Thyroid gland (tissue), 4 donors: ENCODE results near the gene RNF17. TPM values are rescaled to one million over a fixed set of nuclear protein-coding genes. Genes with fewer than 3 reads are reported as not detected.

Source experiments
- DNase-seq, 2 donors: peaks; one replicate each; pipeline ENCODE4 v3.0.0-alpha.2; 2019
- H3K27ac ChIP-seq, 3 donors: fragments of 200-600 bp; sonication (generic); 1 replicate in 2 of 3; 2 replicates in 1 of 3; pipeline ENCODE4 v1.5.1; 2016 to 2019; ENCODE audit warnings: mild to moderate bottlenecking in 1 of 3, moderate library complexity in 1 of 3
- H3K27me3 ChIP-seq: fragments of 200-600 bp; sonication (generic); one replicate; pipeline ENCODE4 v1.5.1; 2019
- H3K36me3 ChIP-seq, 2 donors: fragments of 200-600 bp; sonication (generic); one replicate each; pipeline ENCODE4 v1.5.1; 2016 to 2019
- H3K4me1 ChIP-seq, 2 donors: fragments of 200-600 bp; sonication (generic); one replicate each; pipeline ENCODE4 v1.5.1; 2017 to 2019
- H3K4me3 ChIP-seq, 3 donors: fragments of 200-600 bp; sonication (generic); replicated peaks in 1 of 3; 1 replicate in 2 of 3; 2 replicates in 1 of 3; pipeline ENCODE4 v1.5.1; 2016; ENCODE audit warnings: mild to moderate bottlenecking in 1 of 3
- H3K9me3 ChIP-seq: fragments of 200-600 bp; sonication (generic); one replicate; pipeline ENCODE4 v1.5.1; 2017
- POLR2A ChIP-seq, 2 donors: fragments of 450-650 bp; IDR thresholded peaks; one replicate each; pipeline ENCODE4 v1.6.1; 2017; ENCODE audit warnings: antibody characterized with exemption in 2 of 2, mild to moderate bottlenecking in 2 of 2, moderate library complexity in 1 of 2
- WGBS, 2 donors: methylation state at CpG; one replicate each; pipeline ENCODE4 v1.1.5; 2017; 5-methylcytosine and 5-hydroxymethylcytosine counted together
- intact Hi-C: fragments of 100-400 bp; cut with DNase I; formaldehyde crosslinking; loops from one replicate; pipeline ENCODE4 v1.15.1; 2023
- total RNA-seq, 4 donors: library from RNA; depleted of rRNA; stranded (reverse); fragments of >200 nt; gene quantifications; one replicate each; pipeline ENCODE4 v1.2.3, GENCODE V29; 2016
- TF ChIP-seq, protein P1 (sequence below), 6 experiments: fragments of 200-600 bp in 3 of 6; fragments of 450-650 bp in 3 of 6; sonication (generic) in 3 of 6; IDR thresholded peaks; one replicate each; pipeline ENCODE4 v1.5.1; 2016 to 2019; ENCODE audit warnings: antibody characterized with exemption in 6 of 6, mild to moderate bottlenecking in 2 of 6, inconsistent platforms in 1 of 6, moderate library complexity in 1 of 6

The RNF17 gene
- total RNA-seq, 4 donors from 2014 or later: 0.11 to 0.83 (median 0.13) TPM; not detected in 1

DNA sequence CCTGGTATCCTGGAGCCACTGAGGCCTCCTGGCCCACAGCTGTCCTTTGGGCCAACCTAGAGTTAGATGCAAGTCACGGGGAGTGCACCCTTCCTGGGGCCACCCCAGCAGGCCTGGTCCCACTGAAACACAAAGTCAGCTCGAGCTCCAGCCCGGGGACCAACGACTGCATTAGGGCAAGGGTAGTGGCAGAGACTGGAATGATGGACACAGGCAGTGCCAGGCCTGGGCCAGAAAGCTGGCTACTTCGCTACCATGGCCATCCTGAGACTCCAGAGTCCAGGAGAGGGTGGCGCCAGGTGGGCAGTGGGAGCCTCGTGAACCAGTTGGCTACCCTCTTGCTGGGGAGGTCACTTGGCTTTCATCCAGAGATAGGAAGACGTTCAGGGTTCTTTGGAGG is 22.2 kb upstream of the RNF17 start:
- no peak for DNase-seq
- no peaks in the 10 kb centered on the region for H3K27me3 ChIP-seq
- H3K27ac ChIP-seq: no peak overlapping the region
- H3K36me3 ChIP-seq: no peaks in the 10 kb centered on the region
- H3K4me1 ChIP-seq: peaks cover 0 to 6% of the 10 kb centered on the region in 2 donors
- no peak overlapping the region for H3K4me3 ChIP-seq
- WGBS, 2 donors: 66 to 71% methylated on average over 7 to 8 of the region's 8 CpGs
- TF ChIP-seq POLR2A (IDR thresholded peaks at IDR 0.05): no peak
- TF ChIP-seq, protein P1, sequence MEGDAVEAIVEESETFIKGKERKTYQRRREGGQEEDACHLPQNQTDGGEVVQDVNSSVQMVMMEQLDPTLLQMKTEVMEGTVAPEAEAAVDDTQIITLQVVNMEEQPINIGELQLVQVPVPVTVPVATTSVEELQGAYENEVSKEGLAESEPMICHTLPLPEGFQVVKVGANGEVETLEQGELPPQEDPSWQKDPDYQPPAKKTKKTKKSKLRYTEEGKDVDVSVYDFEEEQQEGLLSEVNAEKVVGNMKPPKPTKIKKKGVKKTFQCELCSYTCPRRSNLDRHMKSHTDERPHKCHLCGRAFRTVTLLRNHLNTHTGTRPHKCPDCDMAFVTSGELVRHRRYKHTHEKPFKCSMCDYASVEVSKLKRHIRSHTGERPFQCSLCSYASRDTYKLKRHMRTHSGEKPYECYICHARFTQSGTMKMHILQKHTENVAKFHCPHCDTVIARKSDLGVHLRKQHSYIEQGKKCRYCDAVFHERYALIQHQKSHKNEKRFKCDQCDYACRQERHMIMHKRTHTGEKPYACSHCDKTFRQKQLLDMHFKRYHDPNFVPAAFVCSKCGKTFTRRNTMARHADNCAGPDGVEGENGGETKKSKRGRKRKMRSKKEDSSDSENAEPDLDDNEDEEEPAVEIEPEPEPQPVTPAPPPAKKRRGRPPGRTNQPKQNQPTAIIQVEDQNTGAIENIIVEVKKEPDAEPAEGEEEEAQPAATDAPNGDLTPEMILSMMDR (IDR thresholded peaks at IDR 0.05): no peak
- intact Hi-C loops: no loop called here
- H3K9me3 ChIP-seq: no peaks in the 10 kb centered on the region

DNA sequence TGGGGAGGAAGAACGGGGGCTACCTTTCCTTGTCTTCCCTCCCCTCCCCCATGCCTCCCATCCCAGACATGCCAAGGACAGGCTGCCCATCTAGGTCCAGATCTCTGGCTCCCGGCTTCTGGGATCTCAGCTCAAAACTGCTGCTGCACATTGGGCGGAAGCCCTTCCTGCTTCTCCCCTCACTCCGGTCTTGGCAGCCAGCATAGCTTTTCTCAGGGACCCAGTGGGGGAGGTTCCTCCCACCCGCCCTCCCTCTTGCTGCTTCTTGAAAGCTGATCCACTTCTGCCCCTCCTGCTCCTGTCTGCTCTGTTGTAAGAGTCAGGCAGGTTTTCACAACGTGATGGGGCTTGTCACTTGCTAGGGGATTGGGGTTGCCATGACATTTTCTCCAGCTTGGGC is 21.7 kb upstream of the RNF17 start:
- DNase-seq: no peak
- H3K36me3 ChIP-seq: no peaks in the 10 kb centered on the region
- no peak for TF ChIP-seq POLR2A (IDR thresholded peaks at IDR 0.05)
- TF ChIP-seq, protein P1 (IDR thresholded peaks at IDR 0.05): no peak
- H3K27me3 ChIP-seq: no peaks in the 10 kb centered on the region
- H3K9me3 ChIP-seq: no peaks in the 10 kb centered on the region
- 23 to 26% methylated on average over 6 of the region's 6 CpGs for WGBS, 2 donors
- H3K27ac ChIP-seq: no peak overlapping the region
- H3K4me3 ChIP-seq: no peak overlapping the region
- intact Hi-C loops: no loop called here
- peaks cover under 1 to 10% of the 10 kb centered on the region in 2 donors for H3K4me1 ChIP-seq

DNA sequence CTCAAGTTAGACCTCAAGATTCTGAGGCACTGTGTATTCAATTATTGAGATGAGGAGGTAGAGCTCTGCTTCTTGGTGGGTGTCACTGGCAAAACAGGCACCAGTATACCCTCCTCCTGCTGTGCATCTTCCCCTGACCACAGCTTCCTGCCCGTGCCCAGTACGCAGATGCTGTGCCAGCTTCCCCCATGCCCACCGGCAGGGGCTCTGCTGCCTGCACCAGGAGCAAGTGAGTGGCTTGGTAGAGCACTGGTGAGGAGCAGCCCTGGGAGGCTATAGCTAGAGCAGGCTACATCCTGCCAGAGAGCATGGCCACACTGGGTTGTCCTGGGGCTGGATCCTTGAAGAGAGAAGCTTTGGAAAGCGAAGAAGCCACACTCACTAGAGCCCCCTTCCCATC is 21.0 kb upstream of the RNF17 start:
- Histone ChIP-seq H3K27me3 (no peaks in the 10 kb centered on the region), H3K27ac (no peak overlapping the region), H3K4me1 (peaks cover 4 to 17% of the 10 kb centered on the region in 2 donors), H3K9me3 (no peaks in the 10 kb centered on the region), H3K36me3 (no peaks in the 10 kb centered on the region), H3K4me3 (no peak overlapping the region)
- intact Hi-C loops: no loop called here
- 77 to 85% methylated on average over 3 to 4 of the region's 4 CpGs for WGBS, 2 donors
- TF ChIP-seq POLR2A (IDR thresholded peaks at IDR 0.05): no peak
- TF ChIP-seq, protein P1 (IDR thresholded peaks at IDR 0.05): no peak
- no peak for DNase-seq

DNA sequence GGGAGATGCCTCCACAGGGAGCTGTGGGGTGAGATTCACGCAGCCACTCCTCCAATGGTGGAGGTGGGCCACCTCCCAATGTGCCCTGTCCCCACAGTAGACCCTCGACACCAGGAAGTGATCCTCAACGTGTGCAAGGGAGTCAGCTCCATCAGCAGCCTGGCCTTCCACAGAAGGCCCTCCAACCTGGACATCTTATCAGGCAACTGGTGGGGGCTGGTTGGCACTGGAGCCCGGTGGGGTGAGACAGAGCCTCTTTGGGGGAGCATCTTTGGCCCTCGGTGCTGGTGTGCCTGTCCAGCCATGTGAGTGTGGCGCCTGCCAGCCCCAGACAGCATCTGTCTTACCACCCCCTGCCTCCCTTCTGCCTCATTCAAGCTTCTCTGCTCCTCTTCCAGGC is 19.7 kb upstream of the RNF17 start:
- Histone ChIP-seq H3K9me3 (no peaks in the 10 kb centered on the region), H3K36me3 (no peaks in the 10 kb centered on the region), H3K27ac (no peak overlapping the region), H3K4me3 (no peak overlapping the region), H3K4me1 (peaks cover 4 to 17% of the 10 kb centered on the region in 2 donors), H3K27me3 (no peaks in the 10 kb centered on the region)
- DNase-seq: no peak
- WGBS, 2 donors: 63 to 77% methylated on average over 6 of the region's 6 CpGs
- TF ChIP-seq, protein P1 (IDR thresholded peaks at IDR 0.05): no peak
- TF ChIP-seq POLR2A (IDR thresholded peaks at IDR 0.05): no peak
- intact Hi-C loops: no loop called here

DNA sequence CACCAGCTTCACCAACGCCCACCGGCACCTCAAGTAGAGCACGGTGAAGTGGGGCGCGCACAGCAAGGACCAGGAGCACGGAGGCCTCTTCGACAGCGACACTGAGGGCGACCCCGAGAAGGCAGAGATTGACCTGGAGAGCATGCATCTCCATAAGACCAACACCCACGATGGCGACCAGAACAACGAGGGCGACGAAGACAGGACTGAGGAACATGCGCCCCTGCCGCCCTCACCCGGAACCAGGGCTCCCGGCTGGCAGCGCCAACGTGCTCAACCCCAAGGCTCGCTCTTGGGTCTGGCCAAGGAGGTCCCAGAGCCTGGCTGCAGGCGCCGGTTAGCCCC is 18.5 kb upstream of the RNF17 start:
- no peak overlapping the region for H3K4me3 ChIP-seq
- no peaks in the 10 kb centered on the region for H3K9me3 ChIP-seq
- no peak overlapping the region for H3K27ac ChIP-seq
- intact Hi-C loops: no loop called here
- no peak for DNase-seq
- H3K36me3 ChIP-seq: no peaks in the 10 kb centered on the region
- TF ChIP-seq POLR2A (IDR thresholded peaks at IDR 0.05): no peak
- TF ChIP-seq, protein P1 (IDR thresholded peaks at IDR 0.05): no peak
- peaks cover 4 to 17% of the 10 kb centered on the region in 2 donors for H3K4me1 ChIP-seq
- H3K27me3 ChIP-seq: no peaks in the 10 kb centered on the region
- 71 to 82% methylated on average over 3 to 8 of the region's 24 CpGs for WGBS, 2 donors
